ENCODE measurements around the gene DCUN1D3. TPM values are rescaled to one million over a fixed set of nuclear protein-coding genes. Genes with fewer than 3 reads are reported as not detected.

DCUN1D3 gene
- total RNA-seq, 2 donors from 2014 or later, result 7.5 to 14.5 TPM

DNA sequence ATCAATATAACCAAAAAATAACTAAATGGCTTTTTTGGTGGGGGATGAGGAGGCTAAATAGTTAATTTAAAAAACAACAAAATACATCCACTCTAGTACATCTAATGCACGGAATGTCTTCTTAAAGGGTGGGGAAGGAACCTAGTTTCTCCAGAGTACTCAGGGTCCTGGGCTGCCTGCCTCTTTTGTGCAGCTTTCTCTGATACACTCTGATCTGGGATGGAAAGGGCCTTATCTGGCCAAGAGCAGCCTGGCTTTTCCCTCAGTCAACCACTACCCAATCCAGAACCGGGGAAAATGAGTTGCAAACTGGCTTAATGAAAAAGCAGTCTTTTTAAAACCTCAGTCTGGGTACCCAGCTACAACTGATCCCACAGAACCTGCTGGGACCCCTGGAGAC, 42.9 kb downstream of the DCUN1D3 start:
- Histone ChIP-seq H3K27ac (no peak overlapping the region), H3K36me3 (replicated peaks in 1 of 2; ENCODE audit: insufficient read depth in 1 of 2, low read depth in 2 of 2) (peaks cover 0 to 2% of the 10 kb centered on the region in 2 donors), H3K4me1 (no peaks in the 10 kb centered on the region), H3K27me3 (no peaks in the 10 kb centered on the region), H3K4me3 (no peak overlapping the region), H3K9me3 (no peaks in the 10 kb centered on the region)
- ATAC-seq, result no peak
- DNase-seq, result no peak
- intact Hi-C loops (cut with DNase I), result loop anchor here (10.0 kb wide), 1 partner anchor 48 kb away; the partner anchor contains the start of genes DCUN1D3 and LYRM1
- no peak for TF ChIP-seq POLR2A (IDR thresholded peaks at IDR 0.05)
- TF ChIP-seq, protein P1, sequence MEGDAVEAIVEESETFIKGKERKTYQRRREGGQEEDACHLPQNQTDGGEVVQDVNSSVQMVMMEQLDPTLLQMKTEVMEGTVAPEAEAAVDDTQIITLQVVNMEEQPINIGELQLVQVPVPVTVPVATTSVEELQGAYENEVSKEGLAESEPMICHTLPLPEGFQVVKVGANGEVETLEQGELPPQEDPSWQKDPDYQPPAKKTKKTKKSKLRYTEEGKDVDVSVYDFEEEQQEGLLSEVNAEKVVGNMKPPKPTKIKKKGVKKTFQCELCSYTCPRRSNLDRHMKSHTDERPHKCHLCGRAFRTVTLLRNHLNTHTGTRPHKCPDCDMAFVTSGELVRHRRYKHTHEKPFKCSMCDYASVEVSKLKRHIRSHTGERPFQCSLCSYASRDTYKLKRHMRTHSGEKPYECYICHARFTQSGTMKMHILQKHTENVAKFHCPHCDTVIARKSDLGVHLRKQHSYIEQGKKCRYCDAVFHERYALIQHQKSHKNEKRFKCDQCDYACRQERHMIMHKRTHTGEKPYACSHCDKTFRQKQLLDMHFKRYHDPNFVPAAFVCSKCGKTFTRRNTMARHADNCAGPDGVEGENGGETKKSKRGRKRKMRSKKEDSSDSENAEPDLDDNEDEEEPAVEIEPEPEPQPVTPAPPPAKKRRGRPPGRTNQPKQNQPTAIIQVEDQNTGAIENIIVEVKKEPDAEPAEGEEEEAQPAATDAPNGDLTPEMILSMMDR (IDR thresholded peaks at IDR 0.05), result no peak
- 87 to 91% methylated on average over 2 of the region's 2 CpGs for WGBS, 2 donors

DNA sequence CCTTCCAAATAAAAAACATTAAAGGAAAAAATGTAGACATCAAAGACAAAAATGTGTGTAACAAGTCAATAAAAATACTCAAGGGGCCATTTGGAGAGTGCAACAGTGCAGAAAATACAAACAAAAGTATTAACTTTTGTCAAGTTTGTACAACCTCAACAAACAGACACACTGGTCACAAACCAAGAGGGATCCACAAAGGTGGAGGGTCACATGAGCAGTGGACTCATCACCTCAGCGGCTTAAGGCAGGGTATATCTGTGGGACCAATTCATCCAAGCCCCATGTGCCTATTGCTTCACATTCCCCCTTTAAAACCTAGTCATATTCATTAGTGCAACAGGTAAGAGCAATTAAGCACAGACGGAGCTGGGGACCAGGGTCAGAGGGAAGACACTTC, 45.2 kb downstream of the DCUN1D3 start:
- no peak overlapping the region for H3K4me3 ChIP-seq
- peaks cover 19% of the 10 kb centered on the region for H3K4me1 ChIP-seq
- no peak overlapping the region for H3K27ac ChIP-seq
- DNase-seq (no peak), ATAC-seq (no peak)
- no peak for TF ChIP-seq POLR2A (IDR thresholded peaks at IDR 0.05)
- TF ChIP-seq, protein P1 (IDR thresholded peaks at IDR 0.05), result no peak
- intact Hi-C loops (cut with DNase I), result loop anchor here (10.0 kb wide), 1 partner anchor 50 kb away; the partner anchor contains the start of genes DCUN1D3 and LYRM1
- peaks cover 0 to 2% of the 10 kb centered on the region in 2 donors for H3K36me3 ChIP-seq (replicated peaks in 1 of 2; ENCODE audit: insufficient read depth in 1 of 2, low read depth in 2 of 2)
- no peaks in the 10 kb centered on the region for H3K9me3 ChIP-seq
- no peaks in the 10 kb centered on the region for H3K27me3 ChIP-seq
- 92 to 94% methylated on average over 2 of the region's 2 CpGs for WGBS, 2 donors

DNA sequence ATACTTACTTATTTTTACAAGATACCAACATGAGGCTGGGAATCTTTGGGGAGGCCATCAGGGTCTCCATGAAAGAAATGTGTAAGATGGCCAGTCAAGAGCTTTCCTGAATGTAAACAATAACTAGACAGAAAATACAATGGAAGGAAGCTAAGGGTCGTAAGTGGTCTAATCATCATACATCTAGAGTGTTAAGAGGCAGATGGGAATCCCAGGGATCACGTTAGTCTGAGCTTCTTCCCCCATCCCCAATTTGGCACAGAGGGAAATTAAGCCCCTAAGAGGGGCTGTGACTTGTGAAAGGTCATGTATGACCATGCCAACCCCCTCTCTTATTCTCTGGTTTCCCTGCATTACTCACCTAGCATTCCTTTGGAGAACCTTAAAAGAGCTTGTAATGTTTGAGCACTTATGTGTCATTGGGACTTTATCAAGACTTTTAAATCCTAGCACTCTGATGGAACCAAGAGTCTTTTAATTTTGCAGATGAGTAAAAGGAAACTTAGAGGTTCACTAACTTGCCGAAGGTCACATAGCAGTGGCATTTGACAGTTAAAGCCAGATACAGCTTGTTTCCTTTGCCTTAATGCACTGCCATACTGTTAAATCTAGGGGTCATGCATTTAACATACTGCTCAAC, 46.1 kb downstream of the DCUN1D3 start:
- H3K4me3 ChIP-seq, result no peak overlapping the region
- no peaks in the 10 kb centered on the region for H3K9me3 ChIP-seq
- ATAC-seq (no peak), DNase-seq (no peak)
- no peaks in the 10 kb centered on the region for H3K27me3 ChIP-seq
- no peak overlapping the region for H3K27ac ChIP-seq
- peaks cover 20% of the 10 kb centered on the region for H3K4me1 ChIP-seq
- WGBS, 2 donors, result 88 to 93% methylated on average over 3 of the region's 3 CpGs
- intact Hi-C loops (cut with DNase I), result loop anchor here (10.0 kb wide), 1 partner anchor 51 kb away; the partner anchor contains the start of genes DCUN1D3 and LYRM1
- peaks cover 0 to 1% of the 10 kb centered on the region in 2 donors for H3K36me3 ChIP-seq (replicated peaks in 1 of 2; ENCODE audit: insufficient read depth in 1 of 2, low read depth in 2 of 2)
- TF ChIP-seq, protein P1 (IDR thresholded peaks at IDR 0.05), result no peak
- TF ChIP-seq POLR2A (IDR thresholded peaks at IDR 0.05), result no peak

DNA sequence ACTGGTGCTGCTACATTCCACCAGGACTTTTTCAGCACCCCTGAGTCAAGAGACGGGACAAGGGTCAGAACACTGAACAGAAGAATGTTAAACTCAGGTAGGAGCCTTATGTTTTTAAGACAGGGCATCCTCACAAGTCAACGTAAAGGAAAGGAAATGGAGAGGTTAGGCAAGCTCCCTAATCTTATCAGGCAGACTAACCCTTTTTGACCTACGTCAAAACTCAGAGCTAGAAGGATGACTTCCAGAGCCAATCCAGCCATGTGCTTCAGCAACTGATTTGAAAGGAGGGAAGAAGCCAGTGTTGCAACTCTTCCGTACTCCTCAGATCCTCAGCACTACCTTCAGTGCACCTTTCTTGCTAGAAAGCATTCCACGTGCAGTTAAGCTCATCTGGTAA, 47.0 kb downstream of the DCUN1D3 start:
- Histone ChIP-seq H3K27ac (no peak overlapping the region), H3K4me3 (no peak overlapping the region), H3K9me3 (no peaks in the 10 kb centered on the region), H3K4me1 (peaks cover 20% of the 10 kb centered on the region), H3K36me3 (replicated peaks in 1 of 2; ENCODE audit: insufficient read depth in 1 of 2, low read depth in 2 of 2) (no peaks in the 10 kb centered on the region), H3K27me3 (no peaks in the 10 kb centered on the region)
- ATAC-seq, result no peak
- 73 to 76% methylated on average over 5 of the region's 5 CpGs for WGBS, 2 donors
- TF ChIP-seq, protein P1 (IDR thresholded peaks at IDR 0.05), result no peak
- no peak for TF ChIP-seq POLR2A (IDR thresholded peaks at IDR 0.05)
- DNase-seq, result no peak
- intact Hi-C loops (cut with DNase I), result loop anchor here (10.0 kb wide), 1 partner anchor 52 kb away; the partner anchor contains the start of genes DCUN1D3 and LYRM1

Measured in body of pancreas (tissue), 4 donors.